GM23338 (cell line): ENCODE data around the gene GDAP2. TPM values are rescaled to one million over a fixed set of nuclear protein-coding genes. Genes with fewer than 3 reads are reported as not detected.

Experiments
- CREB1 ChIP-seq: fragments of 250-450 bp; sonication (Bioruptor Pico); IDR thresholded peaks from 2 replicates; pipeline ENCODE4 v1.5.0; 2020; ENCODE audit warnings: low read depth, mild to moderate bottlenecking, moderate library complexity
- ETS1 ChIP-seq: IDR thresholded peaks from 2 replicates; pipeline ENCODE4 v1.6.1; 2016; ENCODE audit warnings: antibody characterized with exemption
- EZH2 ChIP-seq: fragments of 200-600 bp; sonication (generic); IDR thresholded peaks from one replicate; pipeline ENCODE4 v1.8.0; 2017; ENCODE audit warnings: antibody characterized with exemption, mild to moderate bottlenecking, low read depth; ENCODE audit not compliant: unreplicated experiment
- EZH2phosphoT487 ChIP-seq: fragments of 200-600 bp; sonication (generic); IDR thresholded peaks from one replicate; pipeline ENCODE4 v1.8.1; 2018; ENCODE audit warnings: antibody characterized with exemption; ENCODE audit not compliant: unreplicated experiment
- JUNB ChIP-seq: IDR thresholded peaks from one replicate; pipeline ENCODE4 v1.6.1; 2016; ENCODE audit warnings: antibody characterized with exemption; ENCODE audit not compliant: unreplicated experiment
- NANOG ChIP-seq: IDR thresholded peaks from 2 replicates; pipeline ENCODE4 v1.6.1; 2016; ENCODE audit warnings: antibody characterized with exemption, borderline replicate concordance
- POLR2AphosphoS5 ChIP-seq: IDR thresholded peaks from 2 replicates; pipeline ENCODE4 v1.6.1; 2016; ENCODE audit warnings: antibody characterized with exemption, low read depth
- REST ChIP-seq: IDR thresholded peaks from one replicate; pipeline ENCODE4 v1.6.1; 2018; ENCODE audit warnings: antibody characterized with exemption; ENCODE audit not compliant: unreplicated experiment
- ZNF114 ChIP-seq: fragments of 250-450 bp; sonication (Bioruptor Pico); IDR thresholded peaks from 2 replicates; pipeline ENCODE4 v1.5.0; 2020; ENCODE audit warnings: mild to moderate bottlenecking, moderate library complexity
- ZNF331 ChIP-seq: fragments of 250-450 bp; sonication (Bioruptor Pico); IDR thresholded peaks from 2 replicates; pipeline ENCODE4 v1.5.0; 2020; ENCODE audit warnings: low read depth, mild to moderate bottlenecking, moderate library complexity
- ZNF462 ChIP-seq: fragments of 250-450 bp; sonication (Bioruptor Pico); IDR thresholded peaks from 2 replicates; pipeline ENCODE4 v1.5.0; 2020; ENCODE audit warnings: mild to moderate bottlenecking, moderate library complexity
- polyA plus RNA-seq: library from polyadenylated mRNA; unstranded; fragments of >200 nt; fragmentation: Nextera tagmentation; extraction: Ambion mirVana; gene quantifications from 2 replicates; pipeline ENCODE4 v1.2.1, GENCODE V29; 2016
- total RNA-seq: library from RNA; depleted of rRNA; stranded (reverse); fragments of >200 nt; shearing (Covaris generic); gene quantifications from 2 replicates; pipeline ENCODE4 v1.2.3, GENCODE V29; 2014
- TF ChIP-seq, protein P1 (sequence below), 2 experiments: fragments of 200-600 bp in 1 of 2; sonication (generic) in 1 of 2; conservative IDR thresholded peaks; 2 replicates each; pipeline versions ENCODE4 v1.5.1 to v1.6.1; 2016 to 2017; ENCODE audit warnings: antibody characterized with exemption in 2 of 2, low read depth in 2 of 2, mild to moderate bottlenecking in 2 of 2, moderate library complexity in 1 of 2

GDAP2 gene
- total and polyA plus RNA-seq, 2 experiments from 2014 or later: 10.7 to 24.5 TPM

DNA sequence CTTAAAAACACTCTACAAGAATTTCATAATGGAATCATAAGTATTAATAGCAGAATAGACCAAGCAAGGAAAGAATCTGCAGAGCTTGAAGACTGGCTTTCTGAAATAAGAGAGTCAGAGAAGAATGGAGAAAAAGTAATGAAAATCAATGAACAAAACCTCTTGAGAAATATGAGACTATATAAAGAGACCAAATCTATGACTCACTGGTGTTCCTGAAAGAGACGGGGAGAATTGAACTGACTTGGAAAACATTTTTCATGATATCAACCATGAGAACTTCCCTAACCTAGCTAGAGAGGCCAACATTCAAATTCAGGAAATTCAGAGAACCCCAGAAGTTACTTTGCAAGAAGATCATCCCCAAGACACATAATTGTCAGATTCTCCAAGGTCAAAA lies 85.6 kb downstream of the GDAP2 start (continued):
- TF ChIP-seq ZNF462 (CRISPR knock-in tag) (no peak), POLR2AphosphoS5 (no peak), JUNB (no peak), ZNF114 (CRISPR knock-in tag) (no peak), ZNF331 (no peak), ETS1 (no peak), EZH2phosphoT487 (no peak), EZH2 (no peak), NANOG (no peak), CREB1 (CRISPR knock-in tag) (no peak), REST (no peak)
- TF ChIP-seq, protein P1, sequence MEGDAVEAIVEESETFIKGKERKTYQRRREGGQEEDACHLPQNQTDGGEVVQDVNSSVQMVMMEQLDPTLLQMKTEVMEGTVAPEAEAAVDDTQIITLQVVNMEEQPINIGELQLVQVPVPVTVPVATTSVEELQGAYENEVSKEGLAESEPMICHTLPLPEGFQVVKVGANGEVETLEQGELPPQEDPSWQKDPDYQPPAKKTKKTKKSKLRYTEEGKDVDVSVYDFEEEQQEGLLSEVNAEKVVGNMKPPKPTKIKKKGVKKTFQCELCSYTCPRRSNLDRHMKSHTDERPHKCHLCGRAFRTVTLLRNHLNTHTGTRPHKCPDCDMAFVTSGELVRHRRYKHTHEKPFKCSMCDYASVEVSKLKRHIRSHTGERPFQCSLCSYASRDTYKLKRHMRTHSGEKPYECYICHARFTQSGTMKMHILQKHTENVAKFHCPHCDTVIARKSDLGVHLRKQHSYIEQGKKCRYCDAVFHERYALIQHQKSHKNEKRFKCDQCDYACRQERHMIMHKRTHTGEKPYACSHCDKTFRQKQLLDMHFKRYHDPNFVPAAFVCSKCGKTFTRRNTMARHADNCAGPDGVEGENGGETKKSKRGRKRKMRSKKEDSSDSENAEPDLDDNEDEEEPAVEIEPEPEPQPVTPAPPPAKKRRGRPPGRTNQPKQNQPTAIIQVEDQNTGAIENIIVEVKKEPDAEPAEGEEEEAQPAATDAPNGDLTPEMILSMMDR (conservative IDR thresholded peaks at IDR 0.05; ENCODE audit: low read depth in 2 of 2): no peak
